ENCODE data around the gene CD27.
A peak's percentile ranks its signal among the peaks of the same experiment; 100 is the strongest.
"Not testable (repeated sequence)": the region's sequence is repeated elsewhere in the genome, so short reads cannot be mapped to it uniquely, and the experiment has no call there.

The CD27 gene

GRCh38 chr12:6425590-6426531 is 18.9 kb upstream of the CD27 start:
- no peak for DNase-seq (ENCODE audit: low spot score)
- TF ChIP-seq CTCF (IDR thresholded peaks at IDR 0.05), result no peak
- Histone ChIP-seq H3K4me3 (no peak overlapping the region), H3K27ac (no peak overlapping the region)

- H3K4me3 ChIP-seq, result no peak overlapping the region
- no peak for TF ChIP-seq CTCF (IDR thresholded peaks at IDR 0.05)
- no peak for DNase-seq (ENCODE audit: low spot score)
- no peak overlapping the region for H3K27ac ChIP-seq
These were observed 17.7 kb upstream of the CD27 start for GRCh38 chr12:6426882-6427671.

- not testable (repeated sequence) for H3K4me3 ChIP-seq; DNase-seq (ENCODE audit: low spot score); H3K27ac ChIP-seq
These were observed 17.0 kb upstream of the CD27 start for GRCh38 chr12:6427796-6428195.

- DNase-seq (ENCODE audit: low spot score), result no peak
- Histone ChIP-seq H3K4me3 (no peak overlapping the region), H3K27ac (no peak overlapping the region)
- TF ChIP-seq CTCF (IDR thresholded peaks at IDR 0.05), result no peak
These were observed 16.4 kb upstream of the CD27 start for GRCh38 chr12:6428326-6428725.

GRCh38 chr12:6430124-6430989 is 14.4 kb upstream of the CD27 start:
- DNase-seq (ENCODE audit: low spot score), result peak; percentile 95
- TF ChIP-seq CTCF (IDR thresholded peaks at IDR 0.05), result no peak
- H3K4me3 ChIP-seq, result peak overlapping the region; percentile 54
- H3K27ac ChIP-seq, result peak overlapping the region; percentile 25 to 88

- Histone ChIP-seq H3K27ac (no peak overlapping the region), H3K4me3 (no peak overlapping the region)
- DNase-seq (ENCODE audit: low spot score), result no peak
- TF ChIP-seq CTCF (IDR thresholded peaks at IDR 0.05), result no peak
These were observed 11.8 kb upstream of the CD27 start for GRCh38 chr12:6432991-6433390.
